Hepatocyte (in vitro differentiated cells): ENCODE results near the gene PCBP1. TPM values are rescaled to one million over a fixed set of nuclear protein-coding genes. Genes with fewer than 3 reads are reported as not detected.

Experiments
- DNase-seq: peaks from one replicate; pipeline ENCODE4 v3.0.0-alpha.2; 2016; ENCODE audit warnings: low spot score
- H2AFZ ChIP-seq: fragments of 200-600 bp; sonication (generic); 2 replicates; pipeline ENCODE4 v1.6.0; 2016; ENCODE audit warnings: antibody characterized with exemption, mild to moderate bottlenecking
- H3K27ac ChIP-seq: fragments of 200-600 bp; sonication (generic); 2 replicates; pipeline ENCODE4 v1.5.1; 2016; ENCODE audit warnings: mild to moderate bottlenecking
- H3K27me3 ChIP-seq: fragments of 200-600 bp; sonication (generic); 2 replicates; pipeline ENCODE4 v1.6.1; 2016
- H3K36me3 ChIP-seq: fragments of 200-600 bp; sonication (generic); replicated peaks from 2 replicates; pipeline ENCODE4 v1.5.1; 2016; ENCODE audit warnings: low read depth; ENCODE audit not compliant: insufficient read depth
- H3K4me1 ChIP-seq: fragments of 200-600 bp; sonication (generic); 2 replicates; pipeline ENCODE4 v1.5.1; 2016; ENCODE audit warnings: mild to moderate bottlenecking, moderate library complexity; ENCODE audit not compliant: insufficient read depth
- H3K4me2 ChIP-seq: fragments of 200-600 bp; sonication (generic); 2 replicates; pipeline ENCODE4 v1.6.0; 2016
- H3K4me3 ChIP-seq: fragments of 200-600 bp; sonication (generic); 2 replicates; pipeline ENCODE4 v1.5.1; 2016; ENCODE audit warnings: mild to moderate bottlenecking
- H3K79me2 ChIP-seq: fragments of 200-600 bp; sonication (generic); 2 replicates; pipeline ENCODE4 v1.6.0; 2017; ENCODE audit warnings: mild to moderate bottlenecking
- H3K9me2 ChIP-seq: fragments of 200-600 bp; sonication (generic); replicated peaks from 2 replicates; pipeline ENCODE4 v1.6.0; 2017; ENCODE audit warnings: mild to moderate bottlenecking; ENCODE audit not compliant: insufficient read depth
- H3K9me3 ChIP-seq: fragments of 200-600 bp; sonication (generic); 2 replicates; pipeline ENCODE4 v1.5.1; 2016; ENCODE audit warnings: low read depth, mild to moderate bottlenecking
- H4K20me1 ChIP-seq: fragments of 200-600 bp; sonication (generic); 2 replicates; pipeline ENCODE4 v1.6.0; 2016; ENCODE audit warnings: mild to moderate bottlenecking; ENCODE audit not compliant: insufficient read depth, poor library complexity, severe bottlenecking
- EZH2 ChIP-seq: fragments of 200-600 bp; sonication (generic); IDR thresholded peaks from 2 replicates; pipeline ENCODE4 v1.6.1; 2016; ENCODE audit warnings: antibody characterized with exemption, mild to moderate bottlenecking, borderline replicate concordance
- EZH2phosphoT487 ChIP-seq: fragments of 200-600 bp; sonication (generic); IDR thresholded peaks from one replicate; pipeline ENCODE4 v1.6.1; 2018; ENCODE audit warnings: antibody characterized with exemption, mild to moderate bottlenecking, low read depth, moderate library complexity; ENCODE audit not compliant: unreplicated experiment, severe bottlenecking
- WGBS: methylation state at CpG from one replicate; pipeline ENCODE4 v1.1.6; 2016; ENCODE audit warnings: low lambda C conversion rate; ENCODE audit errors: missing lambda C conversion rate; 5-methylcytosine and 5-hydroxymethylcytosine counted together
- polyA plus RNA-seq: library from polyadenylated mRNA; unstranded; fragments of >200 nt; fragmentation: Nextera tagmentation; extraction: Ambion mirVana; gene quantifications from 2 replicates; pipeline ENCODE4 v1.2.1, GENCODE V29; 2016
- total RNA-seq: library from RNA; depleted of rRNA; stranded (reverse); fragments of >200 nt; gene quantifications from 2 replicates; pipeline ENCODE4 v1.2.3, GENCODE V29; 2014
- TF ChIP-seq, protein P1 (sequence below): fragments of 200-600 bp; sonication (generic); IDR thresholded peaks from 2 replicates; pipeline ENCODE4 v1.5.1; 2016; ENCODE audit warnings: antibody characterized with exemption, mild to moderate bottlenecking; ENCODE audit not compliant: poor library complexity

PCBP1 gene
- total and polyA plus RNA-seq, 2 experiments from 2014 or later, result 97.1 to 183 TPM

DNA sequence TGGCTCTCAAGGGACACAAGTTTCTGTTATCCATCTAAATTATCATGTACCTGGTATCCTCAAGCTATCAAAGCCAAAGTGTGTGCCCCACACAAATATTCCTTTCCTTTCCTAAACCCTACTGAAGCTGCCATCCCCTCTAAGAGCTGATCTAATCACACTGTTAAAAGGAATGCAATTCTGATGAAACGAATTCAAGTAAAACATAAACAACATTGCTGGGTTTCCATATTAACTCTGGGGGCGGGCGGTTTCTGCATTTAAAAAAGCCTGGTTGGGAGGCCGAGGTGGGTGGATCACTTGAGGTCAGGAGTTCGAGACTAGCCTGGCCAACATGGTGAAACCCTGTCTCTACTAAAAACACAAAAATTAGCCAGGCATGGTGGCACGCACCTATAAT is 41.9 kb upstream of the PCBP1 start:
- H3K9me3 ChIP-seq, result no peaks in the 10 kb centered on the region
- H3K4me3 ChIP-seq, result no peak overlapping the region
- H4K20me1 ChIP-seq, result no peaks in the 10 kb centered on the region
- H2AFZ ChIP-seq, result no peak overlapping the region
- WGBS, result 93% methylated on average over 6 of the region's 6 CpGs
- H3K9me2 ChIP-seq, result no peaks in the 10 kb centered on the region
- H3K4me2 ChIP-seq, result no peak overlapping the region
- H3K36me3 ChIP-seq, result no peaks in the 10 kb centered on the region
- H3K27me3 ChIP-seq, result no peaks in the 10 kb centered on the region
- no peak for DNase-seq
- no peaks in the 10 kb centered on the region for H3K79me2 ChIP-seq
- no peak overlapping the region for H3K27ac ChIP-seq
- TF ChIP-seq EZH2 (no peak), EZH2phosphoT487 (no peak)
- TF ChIP-seq, protein P1, sequence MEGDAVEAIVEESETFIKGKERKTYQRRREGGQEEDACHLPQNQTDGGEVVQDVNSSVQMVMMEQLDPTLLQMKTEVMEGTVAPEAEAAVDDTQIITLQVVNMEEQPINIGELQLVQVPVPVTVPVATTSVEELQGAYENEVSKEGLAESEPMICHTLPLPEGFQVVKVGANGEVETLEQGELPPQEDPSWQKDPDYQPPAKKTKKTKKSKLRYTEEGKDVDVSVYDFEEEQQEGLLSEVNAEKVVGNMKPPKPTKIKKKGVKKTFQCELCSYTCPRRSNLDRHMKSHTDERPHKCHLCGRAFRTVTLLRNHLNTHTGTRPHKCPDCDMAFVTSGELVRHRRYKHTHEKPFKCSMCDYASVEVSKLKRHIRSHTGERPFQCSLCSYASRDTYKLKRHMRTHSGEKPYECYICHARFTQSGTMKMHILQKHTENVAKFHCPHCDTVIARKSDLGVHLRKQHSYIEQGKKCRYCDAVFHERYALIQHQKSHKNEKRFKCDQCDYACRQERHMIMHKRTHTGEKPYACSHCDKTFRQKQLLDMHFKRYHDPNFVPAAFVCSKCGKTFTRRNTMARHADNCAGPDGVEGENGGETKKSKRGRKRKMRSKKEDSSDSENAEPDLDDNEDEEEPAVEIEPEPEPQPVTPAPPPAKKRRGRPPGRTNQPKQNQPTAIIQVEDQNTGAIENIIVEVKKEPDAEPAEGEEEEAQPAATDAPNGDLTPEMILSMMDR, result no peak
- no peaks in the 10 kb centered on the region for H3K4me1 ChIP-seq

DNA sequence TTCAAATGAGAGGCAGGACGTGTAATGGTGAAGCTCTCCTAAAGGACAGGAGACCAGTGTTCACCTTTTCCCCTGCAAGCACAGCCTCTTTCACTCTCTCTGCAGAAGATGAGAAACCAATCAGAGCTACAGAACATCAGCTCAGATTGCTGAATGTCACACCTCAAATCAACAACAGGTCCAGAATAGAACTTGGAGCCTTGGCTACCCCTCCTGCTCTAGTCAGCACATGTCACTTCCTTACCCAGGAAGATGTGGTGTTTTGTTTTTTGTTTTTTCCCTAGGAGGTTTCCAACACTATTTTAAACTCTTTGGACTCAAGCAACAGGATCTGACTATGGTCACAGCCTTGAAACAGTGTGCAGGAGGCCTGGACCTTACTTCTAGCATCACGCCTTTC is 41.3 kb upstream of the PCBP1 start:
- no peaks in the 10 kb centered on the region for H3K36me3 ChIP-seq
- no peak overlapping the region for H3K4me3 ChIP-seq
- TF ChIP-seq EZH2phosphoT487 (no peak), EZH2 (no peak)
- TF ChIP-seq, protein P1, result no peak
- no peak overlapping the region for H3K4me2 ChIP-seq
- H3K4me1 ChIP-seq, result no peaks in the 10 kb centered on the region
- no peaks in the 10 kb centered on the region for H3K79me2 ChIP-seq
- DNase-seq, result no peak
- no peak overlapping the region for H2AFZ ChIP-seq
- H3K27me3 ChIP-seq, result no peaks in the 10 kb centered on the region
- H4K20me1 ChIP-seq, result no peaks in the 10 kb centered on the region
- no peaks in the 10 kb centered on the region for H3K9me3 ChIP-seq
- H3K9me2 ChIP-seq, result no peaks in the 10 kb centered on the region
- H3K27ac ChIP-seq, result no peak overlapping the region
- WGBS, result 93% methylated on average over 2 of the region's 2 CpGs

DNA sequence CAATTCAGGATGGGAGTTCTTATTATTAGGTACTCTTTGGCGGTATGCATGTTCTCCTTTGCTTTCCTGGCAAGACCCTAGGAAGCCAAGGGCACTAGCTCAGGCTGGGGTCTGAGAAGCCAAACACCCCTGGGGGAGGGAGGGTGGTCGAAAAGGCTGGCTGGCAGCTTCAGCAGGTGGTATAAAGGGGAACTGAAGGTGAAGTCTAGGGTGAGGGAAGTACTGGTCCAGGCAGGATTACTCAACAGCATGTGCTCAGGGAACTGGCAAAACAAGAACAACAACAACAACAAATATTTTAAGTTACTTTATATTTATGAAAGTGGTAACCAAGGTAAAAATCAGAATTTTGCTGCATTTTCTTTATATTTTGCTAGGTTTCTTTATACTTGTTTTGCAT is 40.7 kb upstream of the PCBP1 start:
- no peak for DNase-seq
- TF ChIP-seq EZH2, result no peak
- no peak for TF ChIP-seq EZH2phosphoT487
- TF ChIP-seq, protein P1, result no peak
- Histone ChIP-seq H3K79me2 (no peaks in the 10 kb centered on the region), H4K20me1 (no peaks in the 10 kb centered on the region), H3K4me1 (no peaks in the 10 kb centered on the region), H2AFZ (no peak overlapping the region), H3K27ac (no peak overlapping the region), H3K27me3 (no peaks in the 10 kb centered on the region), H3K9me2 (no peaks in the 10 kb centered on the region), H3K4me3 (no peak overlapping the region), H3K4me2 (no peak overlapping the region), H3K36me3 (no peaks in the 10 kb centered on the region), H3K9me3 (no peaks in the 10 kb centered on the region)
- 91% methylated on average over 2 of the region's 2 CpGs for WGBS

DNA sequence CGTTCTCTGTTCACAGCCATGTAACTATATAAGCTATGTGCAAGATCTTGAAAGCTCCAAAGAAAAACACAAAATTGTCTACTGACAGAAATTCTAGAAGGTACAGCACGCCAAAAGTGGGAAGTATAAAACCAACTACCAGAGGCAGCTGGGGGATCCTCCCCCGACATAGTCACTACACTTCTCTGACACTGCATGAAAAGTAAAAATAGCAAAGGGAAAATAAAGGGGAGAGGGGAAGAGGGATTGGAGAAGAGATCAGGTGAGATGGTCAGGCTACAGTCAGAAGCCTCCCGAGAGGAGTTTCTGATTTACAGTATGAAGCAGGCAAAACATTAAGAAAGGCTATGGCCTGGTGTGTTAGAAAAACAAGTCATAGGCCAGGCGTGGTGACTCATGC is 39.8 kb upstream of the PCBP1 start:
- H3K9me2 ChIP-seq, result no peaks in the 10 kb centered on the region
- H3K27ac ChIP-seq, result no peak overlapping the region
- WGBS, result 92% methylated on average over 5 of the region's 5 CpGs
- H3K79me2 ChIP-seq, result no peaks in the 10 kb centered on the region
- no peaks in the 10 kb centered on the region for H3K4me1 ChIP-seq
- no peaks in the 10 kb centered on the region for H3K9me3 ChIP-seq
- no peak overlapping the region for H3K4me3 ChIP-seq
- no peak for DNase-seq
- no peak overlapping the region for H2AFZ ChIP-seq
- no peaks in the 10 kb centered on the region for H3K36me3 ChIP-seq
- no peak overlapping the region for H3K4me2 ChIP-seq
- TF ChIP-seq EZH2phosphoT487 (no peak), EZH2 (no peak)
- no peaks in the 10 kb centered on the region for H4K20me1 ChIP-seq
- H3K27me3 ChIP-seq, result no peaks in the 10 kb centered on the region
